HG03354 (cell line): ENCODE data around the gene TPPP3.
"Not testable (repeated sequence)": the region's sequence is repeated elsewhere in the genome, so short reads cannot be mapped to it uniquely, and the experiment has no call there.

Source experiments
- ATAC-seq: cut with Tn5 transposase; IDR thresholded peaks from one replicate; pipeline ENCODE4 v1.9.1; 2021; ENCODE audit warnings: mild to moderate bottlenecking; ENCODE audit not compliant: unreplicated experiment, poor library complexity, severe bottlenecking

TPPP3 gene

GRCh38 chr16:67394155-67395104 lies 1.1 kb upstream of the TPPP3 start:
- no peak for ATAC-seq

DNA sequence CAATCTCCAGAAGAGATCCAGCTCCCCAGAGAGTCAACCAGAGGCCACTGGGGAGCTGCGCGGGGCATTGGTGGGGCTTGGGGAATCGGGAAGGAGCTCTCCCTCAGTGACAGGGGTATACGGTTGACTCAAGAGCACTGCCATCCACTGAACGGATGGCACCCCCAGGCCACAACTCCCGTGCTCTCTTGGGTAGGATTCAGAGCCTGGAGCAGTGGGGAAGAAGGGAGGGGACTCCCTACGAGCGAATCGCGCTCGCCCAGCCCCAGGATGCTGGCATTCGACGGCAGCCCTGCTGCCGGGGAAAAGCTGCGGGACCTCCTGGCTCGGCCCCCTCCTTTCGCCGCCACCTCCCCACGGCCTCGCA lies 473 bp upstream of the TPPP3 start:
- no peak for ATAC-seq

DNA sequence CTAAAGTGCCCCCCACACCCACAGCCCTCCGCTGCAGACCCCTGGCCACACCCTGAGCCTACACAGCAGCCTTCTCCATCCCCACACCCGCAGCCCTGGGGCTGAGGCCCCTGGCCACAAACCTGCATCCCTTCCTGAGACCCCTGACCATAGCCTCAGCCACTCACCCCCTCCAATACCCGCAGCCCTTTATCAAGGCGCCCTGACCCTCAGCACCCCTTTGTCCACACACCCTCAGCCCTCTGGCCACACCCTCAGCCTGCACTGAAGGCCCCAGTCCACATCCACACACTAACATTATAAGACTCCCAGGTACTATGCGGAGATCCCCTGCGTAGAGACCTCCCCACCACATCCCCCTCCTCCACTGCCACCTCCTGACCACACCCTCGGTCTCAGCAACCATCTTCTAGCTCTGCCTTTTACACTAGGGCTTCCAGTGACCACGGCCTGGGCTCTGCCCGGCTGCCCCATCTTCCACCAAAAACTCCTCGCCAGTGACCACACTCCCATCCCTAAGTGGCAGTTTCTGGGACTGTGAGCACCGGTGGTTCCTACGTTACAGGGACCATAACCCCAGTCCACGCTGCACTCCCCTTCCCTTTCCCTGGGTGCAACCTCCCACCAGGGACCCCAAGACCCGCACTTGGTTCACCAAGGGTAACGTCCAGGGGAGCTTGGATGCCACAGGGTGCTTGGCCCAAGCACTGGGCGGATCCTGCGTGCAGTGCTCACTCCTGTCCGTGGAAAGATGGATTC lies 818 bp downstream of the TPPP3 start:
- no peak for ATAC-seq

GRCh38 chr16:67391424-67392300 lies 1.6 kb downstream of the TPPP3 start:
- ATAC-seq: no peak

- ATAC-seq: no peak
Measured at GRCh38 chr16:67390816-67391423, 2.4 kb downstream of the TPPP3 start.

GRCh38 chr16:67389911-67390815 lies 3.1 kb downstream of the TPPP3 start:
- ATAC-seq: no peak

- ATAC-seq: no peak
Measured at GRCh38 chr16:67388591-67388990, 4.7 kb downstream of the TPPP3 start.

DNA sequence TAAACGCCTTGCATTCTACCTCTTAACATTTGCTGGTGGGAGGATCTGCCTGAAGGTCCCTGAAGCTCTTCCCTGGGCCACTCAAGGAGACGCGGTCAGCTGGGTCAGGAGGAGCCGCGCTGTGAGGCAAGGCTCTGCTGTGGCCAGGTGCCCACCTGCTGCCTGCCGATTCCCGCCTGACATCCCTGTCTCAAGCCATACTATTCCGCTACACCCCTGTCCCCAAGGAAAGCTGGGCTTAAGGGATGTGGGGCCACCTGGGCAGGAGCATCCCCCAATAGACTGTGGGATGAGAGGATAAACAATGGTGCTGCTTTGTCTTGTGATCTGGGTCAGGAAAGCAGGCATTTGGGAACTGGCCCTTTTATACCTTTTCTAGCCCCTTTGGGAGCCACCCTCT lies 5.1 kb downstream of the TPPP3 start:
- no peak for ATAC-seq

DNA sequence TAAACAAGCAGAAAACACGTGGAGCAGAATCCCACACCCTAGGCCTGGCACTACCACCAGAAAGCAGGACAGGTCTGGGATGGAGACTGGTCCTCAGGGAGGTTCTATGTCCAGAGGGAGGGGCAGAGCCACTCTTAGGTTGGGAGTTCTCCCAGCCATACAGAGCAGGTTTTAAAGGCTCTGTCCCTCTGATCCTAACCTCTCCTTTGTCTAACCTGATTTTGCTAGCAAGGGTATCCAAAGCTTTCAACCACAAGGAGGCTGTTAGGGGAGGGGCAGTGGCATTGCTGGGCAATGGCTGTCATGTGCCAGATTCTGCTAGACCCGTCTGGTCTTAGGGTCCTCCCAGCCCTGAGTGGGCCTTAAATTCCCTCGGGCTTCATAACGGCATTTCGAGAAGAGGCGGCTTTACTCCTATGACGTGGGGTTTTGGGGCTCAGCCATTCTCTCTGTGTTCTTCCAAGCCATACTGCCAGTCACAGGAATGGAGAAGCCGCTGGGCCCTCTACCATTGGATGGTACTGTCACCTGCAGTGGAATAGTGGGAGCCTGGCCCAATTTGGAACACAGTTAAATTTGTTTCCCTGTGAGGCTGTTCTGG lies 5.7 kb downstream of the TPPP3 start:
- ATAC-seq: no peak

GRCh38 chr16:67386861-67387455 lies 6.3 kb downstream of the TPPP3 start:
- no peak for ATAC-seq

DNA sequence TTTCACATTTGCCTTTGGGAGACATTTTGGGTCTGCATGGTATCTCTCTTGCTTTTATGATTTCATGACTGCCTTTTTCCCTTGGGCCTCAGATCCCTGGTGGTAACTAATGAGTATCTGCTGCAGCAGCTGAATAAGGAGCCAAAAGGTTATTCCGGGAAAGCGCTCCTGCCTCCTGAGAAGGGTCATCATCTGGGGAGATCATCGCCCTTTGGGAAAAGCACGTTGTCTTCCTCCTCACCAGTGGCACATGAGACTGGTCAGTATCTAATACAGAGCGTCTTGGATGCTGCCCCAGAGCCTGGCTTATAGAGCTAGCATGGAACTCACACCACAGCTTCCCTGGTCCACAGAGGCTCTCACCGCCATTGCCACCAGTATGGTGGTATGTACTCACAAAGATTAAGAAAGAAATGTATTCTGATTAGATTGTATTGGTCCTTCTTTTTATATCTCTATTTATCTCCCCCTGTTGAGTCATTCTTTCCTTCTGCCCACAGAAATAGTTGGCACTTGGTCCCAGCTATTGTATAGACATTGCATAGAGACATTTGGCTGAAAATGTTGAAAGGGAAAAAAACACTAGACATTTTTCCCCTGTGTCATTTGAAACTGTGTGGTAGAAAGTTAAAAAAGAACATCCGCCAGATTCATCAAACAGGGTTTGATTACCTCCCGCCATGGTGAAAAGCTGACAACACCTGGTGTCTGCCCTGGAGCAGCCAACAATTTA lies 8.4 kb downstream of the TPPP3 start:
- ATAC-seq: no peak

DNA sequence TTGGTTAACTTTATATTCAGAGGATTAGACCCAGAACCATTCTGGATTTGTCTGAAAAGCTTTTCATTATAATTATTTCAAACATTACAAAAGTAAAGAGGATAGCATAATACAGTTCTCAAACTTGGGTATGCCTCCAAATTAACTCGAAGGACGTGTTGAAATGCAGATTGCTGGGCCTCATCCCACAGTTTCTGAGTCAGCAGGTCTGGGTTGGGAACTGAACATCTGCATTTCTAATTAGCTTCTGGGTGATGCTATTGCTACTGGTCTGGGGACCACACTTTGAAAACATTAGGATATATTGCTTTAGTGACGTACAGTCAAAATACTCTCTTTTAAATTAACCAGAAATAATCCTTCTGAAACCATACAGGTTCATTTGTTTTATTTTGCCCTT lies 10.0 kb downstream of the TPPP3 start:
- ATAC-seq: no peak

- ATAC-seq: no peak
Measured at GRCh38 chr16:67378642-67379041, 14.7 kb downstream of the TPPP3 start.

GRCh38 chr16:67376012-67376411 lies 17.3 kb downstream of the TPPP3 start:
- not testable (repeated sequence) for ATAC-seq

GRCh38 chr16:67372664-67373063 lies 20.6 kb downstream of the TPPP3 start:
- no peak for ATAC-seq

GRCh38 chr16:67370661-67371060 lies 22.6 kb downstream of the TPPP3 start:
- no peak for ATAC-seq

GRCh38 chr16:67364600-67365235 lies 28.6 kb downstream of the TPPP3 start:
- ATAC-seq: no peak
